NCI-H2081 treated with DMSO at 0.1 percent for 48 hours (cell line): ENCODE results near the gene TMEM161A.
"Not testable (repeated sequence)": the region's sequence is repeated elsewhere in the genome, so short reads cannot be mapped to it uniquely, and the experiment has no call there.

Experiments
- DNase-seq: peaks from one replicate; lab custom pipeline; 2025; lab: John Stamatoyannopoulos, UW

The TMEM161A gene

GRCh38 chr19:19138109-19138981 lies at the start of gene TMEM161A:
Gene TMEM161A, minus strand, starts transcription at chr19:19138478. Its CDS starts 50 bp downstream, at chr19:19138428.
- peak; percentile 82 for DNase-seq

GRCh38 chr19:19186742-19187141 lies 48.5 kb upstream of the TMEM161A start:
- no peak for DNase-seq

- peak; percentile 8 for DNase-seq
Measured at GRCh38 chr19:19185853-19186740, 47.8 kb upstream of the TMEM161A start.

- no peak for DNase-seq
Measured at GRCh38 chr19:19181488-19181998, 43.3 kb upstream of the TMEM161A start.

- DNase-seq, result no peak
Measured at GRCh38 chr19:19179548-19180441, 41.5 kb upstream of the TMEM161A start.

- DNase-seq, result no peak
Measured at GRCh38 chr19:19176950-19177349, 38.7 kb upstream of the TMEM161A start.

GRCh38 chr19:19173243-19173642 lies 35.0 kb upstream of the TMEM161A start:
- DNase-seq, result not testable (repeated sequence)

GRCh38 chr19:19171821-19172532 lies 33.7 kb upstream of the TMEM161A start:
- no peak for DNase-seq

GRCh38 chr19:19170873-19171672 lies 32.8 kb upstream of the TMEM161A start:
- DNase-seq, result no peak

- DNase-seq, result no peak
Measured at GRCh38 chr19:19170053-19170872, 32.0 kb upstream of the TMEM161A start, which contains the start of gene MEF2B. Gene MEF2B, minus strand, starts transcription at chr19:19170263. Its CDS starts 19,528 bp downstream, at chr19:19150735.

GRCh38 chr19:19169236-19170052 lies 31.2 kb upstream of the TMEM161A start:
- no peak for DNase-seq

- no peak for DNase-seq
Measured at GRCh38 chr19:19167612-19168011, 29.3 kb upstream of the TMEM161A start.

- no peak for DNase-seq
Measured at GRCh38 chr19:19165396-19165795, 27.1 kb upstream of the TMEM161A start.

- DNase-seq, result no peak
Measured at GRCh38 chr19:19162495-19162894, 24.2 kb upstream of the TMEM161A start.

GRCh38 chr19:19160461-19161035 lies 22.3 kb upstream of the TMEM161A start:
- DNase-seq, result no peak

- DNase-seq, result no peak
Measured at GRCh38 chr19:19159534-19159933, 21.3 kb upstream of the TMEM161A start.

- DNase-seq, result no peak
Measured at GRCh38 chr19:19157808-19158207, 19.5 kb upstream of the TMEM161A start.
